WTC11 (cell line): ENCODE results near the gene SERPINH1. TPM values are rescaled to one million over a fixed set of nuclear protein-coding genes. Genes with fewer than 3 reads are reported as not detected.

Experiments
- ATAC-seq: fragments of 200-7000 bp; cut with Tn5 transposase; 2 replicates; pipeline ENCODE4 v1.10.0; 2021; ENCODE audit warnings: mild to moderate bottlenecking, moderate library complexity
- CTCF ChIA-PET: fragments of 300-600 bp; sonication (Branson Sonifier 250); formaldehyde crosslinking; loops from one replicate; lab custom pipeline; 2021; ENCODE audit warnings: antibody characterized with exemption; lab: Charles Lee
- POLR2A ChIA-PET: fragments of 350-600 bp; sonication (Branson Sonifier 250); formaldehyde crosslinking; loops from one replicate; lab custom pipeline; 2021; ENCODE audit warnings: antibody characterized with exemption; lab: Charles Lee
- DNase-seq: peaks from one replicate; pipeline ENCODE4 v3.0.0; 2021; ENCODE audit warnings: low spot score
- H3K27ac Mint-ChIP-seq: 2 replicates; pipeline ENCODE4 v1.8.0; 2021; ENCODE audit warnings: mixed read lengths
- H3K27me3 Mint-ChIP-seq: 2 replicates; pipeline ENCODE4 v1.8.0; 2021; ENCODE audit warnings: low read depth, mild to moderate bottlenecking, moderate library complexity, mixed read lengths
- H3K36me3 Mint-ChIP-seq: 2 replicates; pipeline ENCODE4 v1.8.0; 2021; ENCODE audit warnings: mixed read lengths
- H3K4me1 Mint-ChIP-seq: 2 replicates; pipeline ENCODE4 v1.8.0; 2022; ENCODE audit warnings: mixed read lengths
- H3K4me3 Mint-ChIP-seq: 2 replicates; pipeline ENCODE4 v1.8.0; 2021; ENCODE audit warnings: mild to moderate bottlenecking, moderate library complexity, mixed read lengths
- H3K9me3 Mint-ChIP-seq: 2 replicates; pipeline ENCODE4 v1.8.0; 2021; ENCODE audit warnings: mixed read lengths
- CDX4 ChIP-seq: fragments of 250-450 bp; sonication (Bioruptor Pico); IDR thresholded peaks from 2 replicates; pipeline ENCODE4 v1.9.0; 2021; ENCODE audit warnings: moderate library complexity, mild to moderate bottlenecking, inconsistent platforms, borderline replicate concordance
- CREM ChIP-seq: sonication (generic); formaldehyde crosslinking; IDR thresholded peaks from 2 replicates; pipeline ENCODE4 v1.8.1; 2022; ENCODE audit warnings: mild to moderate bottlenecking, missing genetic modification reagents, moderate library complexity
- CTCF ChIP-seq: fragments of 200-600 bp; IDR thresholded peaks from 2 replicates; pipeline ENCODE4 v1.8.0; 2022; ENCODE audit warnings: antibody characterized with exemption
- E2F1 ChIP-seq: sonication (generic); formaldehyde crosslinking; IDR thresholded peaks from 2 replicates; pipeline ENCODE4 v1.8.0; 2022; ENCODE audit warnings: mild to moderate bottlenecking, missing genetic modification reagents
- ERG ChIP-seq: fragments of 250-450 bp; sonication (Bioruptor Pico); IDR thresholded peaks from 2 replicates; pipeline ENCODE4 v1.8.0; 2021; ENCODE audit warnings: mild to moderate bottlenecking
- FOXP1 ChIP-seq: sonication (generic); formaldehyde crosslinking; IDR thresholded peaks from 2 replicates; pipeline ENCODE4 v1.8.0; 2022; ENCODE audit warnings: missing genetic modification reagents, mild to moderate bottlenecking, moderate library complexity, borderline replicate concordance
- FOXP4 ChIP-seq: sonication (generic); formaldehyde crosslinking; IDR thresholded peaks from 2 replicates; pipeline ENCODE4 v1.8.0; 2022; ENCODE audit warnings: mild to moderate bottlenecking, missing genetic modification reagents
- HMGA2 ChIP-seq: fragments of 250-450 bp; sonication (Bioruptor Pico); IDR thresholded peaks from 2 replicates; pipeline ENCODE4 v1.4.0; 2021; ENCODE audit warnings: mild to moderate bottlenecking, moderate library complexity
- MXD4 ChIP-seq: fragments of 250-450 bp; sonication (Bioruptor Pico); IDR thresholded peaks from 2 replicates; pipeline ENCODE4 v1.8.0; 2021; ENCODE audit warnings: mild to moderate bottlenecking, moderate library complexity, borderline replicate concordance
- NFE2L1 ChIP-seq: sonication (generic); formaldehyde crosslinking; IDR thresholded peaks from 2 replicates; pipeline ENCODE4 v1.8.1; 2023; ENCODE audit warnings: missing genetic modification reagents
- NFYB ChIP-seq: sonication (generic); formaldehyde crosslinking; conservative IDR thresholded peaks from 2 replicates; pipeline ENCODE4 v1.8.0; 2022; ENCODE audit warnings: low read depth, missing genetic modification reagents
- RELA ChIP-seq: sonication (generic); formaldehyde crosslinking; IDR thresholded peaks from 2 replicates; pipeline ENCODE4 v1.8.1; 2022; ENCODE audit warnings: missing genetic modification reagents, mild to moderate bottlenecking, borderline replicate concordance
- SP1 ChIP-seq: sonication (generic); formaldehyde crosslinking; conservative IDR thresholded peaks from 2 replicates; pipeline ENCODE4 v1.8.1; 2022; ENCODE audit warnings: missing genetic modification reagents
- TCF7 ChIP-seq: sonication (generic); formaldehyde crosslinking; IDR thresholded peaks from 2 replicates; pipeline ENCODE4 v1.8.0; 2022; ENCODE audit warnings: mild to moderate bottlenecking, low read depth, missing genetic modification reagents, moderate library complexity
- TEAD1 ChIP-seq: sonication (generic); formaldehyde crosslinking; IDR thresholded peaks from 2 replicates; pipeline ENCODE4 v1.8.0; 2022; ENCODE audit warnings: mild to moderate bottlenecking, missing genetic modification reagents
- ZBTB43 ChIP-seq: sonication (generic); formaldehyde crosslinking; IDR thresholded peaks from 2 replicates; pipeline ENCODE4 v1.8.1; 2023; ENCODE audit warnings: mild to moderate bottlenecking, missing genetic modification reagents
- ZNF232 ChIP-seq: sonication (generic); formaldehyde crosslinking; IDR thresholded peaks from 2 replicates; pipeline ENCODE4 v1.8.0; 2022; ENCODE audit warnings: mild to moderate bottlenecking, missing genetic modification reagents
- ZNF263 ChIP-seq: sonication (generic); formaldehyde crosslinking; IDR thresholded peaks from 2 replicates; pipeline ENCODE4 v1.8.1; 2022; ENCODE audit warnings: low read depth, mild to moderate bottlenecking, moderate library complexity, missing genetic modification reagents
- ZNF423 ChIP-seq: fragments of 250-450 bp; sonication (Bioruptor Pico); IDR thresholded peaks from 2 replicates; pipeline ENCODE4 v2.1.2; 2022; ENCODE audit warnings: mild to moderate bottlenecking, moderate library complexity
- ZSCAN18 ChIP-seq: fragments of 250-450 bp; sonication (Bioruptor Pico); IDR thresholded peaks from 2 replicates; pipeline ENCODE4 v2.1.2; 2022; ENCODE audit warnings: mild to moderate bottlenecking, moderate library complexity
- total RNA-seq: library from RNA; stranded (reverse); gene quantifications from 3 replicates; pipeline ENCODE4 v1.2.3, GENCODE V29; 2021

The SERPINH1 gene
- total RNA-seq, 1 experiment from 2014 or later = 411 TPM

GRCh38 chr11:75582895-75583717 lies 21.1 kb downstream of the SERPINH1 start (continued):
- TF ChIP-seq TCF7 (no peak), ERG (peak; percentile 66; the same call in 1 of the 2 replicates), ZBTB43 (CRISPR knock-in tag) (peak; percentile 67; the same call in 1 of the 2 replicates), NFYB (no peak), NFE2L1 (0 out of 2 replicates have a peak, but pooled peaks have one; percentile 55), CREM (0 out of 2 replicates have a peak, but pooled peaks have one; percentile 37), HMGA2 (CRISPR knock-in tag) (no peak), CTCF (no peak), SP1 (CRISPR knock-in tag) (no peak), ZSCAN18 (CRISPR knock-in tag) (no peak)

- ATAC-seq = peak; percentile 70
- Mint-ChIP-seq H3K36me3 (no peaks in the 10 kb centered on the region), H3K9me3 (0 out of 2 replicates have a peak, but pooled peaks cover 3% of the 10 kb centered on the region), H3K27ac (peak overlapping the region; percentile 92), H3K27me3 (peaks cover 16% of the 10 kb centered on the region), H3K4me3 (peak overlapping the region; percentile 67), H3K4me1 (peaks cover 30% of the 10 kb centered on the region)
- CTCF ChIA-PET = interaction anchor here (0.6 to 5.3 kb wide), 25 partner anchors 9 to 219 kb away, joined by 3 to 110 read pairs (median 5); partner anchors contain the start of genes GDPD5, MAP6 and SERPINH1
- DNase-seq = peak; percentile 75
- POLR2A ChIA-PET = interaction anchor here (0.6 to 2.8 kb wide), 11 partner anchors 9 to 143 kb away, joined by 3 to 21 read pairs (median 4); partner anchors contain the start of gene SERPINH1
- TF ChIP-seq ZNF423 (CRISPR knock-in tag) (0 out of 2 replicates have a peak, but pooled peaks have one; percentile 10), ZNF263 (CRISPR knock-in tag) (peak; percentile 93), TEAD1 (CRISPR knock-in tag) (no peak), RELA (CRISPR knock-in tag) (no peak), FOXP1 (CRISPR knock-in tag) (peak; percentile 18; the same call in 1 of the 2 replicates), ZNF232 (CRISPR knock-in tag) (no peak), ERG (no peak), MXD4 (CRISPR knock-in tag) (no peak), FOXP4 (CRISPR knock-in tag) (peak; percentile 39; the same call in 1 of the 2 replicates), E2F1 (CRISPR knock-in tag) (no peak), CDX4 (no peak)
These were observed 21.9 kb downstream of the SERPINH1 start for GRCh38 chr11:75583718-75584658.
